Prostate gland (tissue), 2 donors: ENCODE measurements around the gene KRTAP2-2.

Source experiments
- CTCF ChIP-seq, 4 experiments: fragments of 200-600 bp in 2 of 4; fragments of 450-650 bp in 2 of 4; sonication (generic) in 2 of 4; IDR thresholded peaks; 1 replicate in 3 of 4; 2 replicates in 1 of 4; pipeline ENCODE4 v1.5.1; 2016 to 2019; ENCODE audit warnings: antibody characterized with exemption in 4 of 4, mild to moderate bottlenecking in 2 of 4, moderate library complexity in 2 of 4
- POLR2AphosphoS5 ChIP-seq: sonication (generic); formaldehyde crosslinking; IDR thresholded peaks from one replicate; pipeline ENCODE4 v1.6.1; 2017; ENCODE audit warnings: antibody characterized with exemption

DNA sequence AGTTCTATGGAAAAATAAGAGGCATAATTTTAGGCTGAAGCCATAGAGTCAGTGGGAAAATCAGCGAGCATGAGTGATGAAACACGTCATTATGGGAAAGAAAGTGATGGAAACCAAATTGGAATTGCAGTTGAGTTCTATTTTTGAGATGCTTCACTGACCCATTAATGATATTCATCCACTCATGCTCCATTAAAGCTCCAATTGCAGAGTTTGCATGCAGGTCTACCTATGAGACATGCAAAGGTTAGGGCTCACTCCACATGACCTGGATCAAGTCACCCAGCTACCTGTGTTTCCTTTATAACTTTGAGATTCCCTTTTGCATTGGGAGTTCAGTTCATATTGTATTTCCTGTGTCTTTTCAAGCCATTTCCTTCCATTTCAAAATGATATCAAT is 18.6 kb upstream of the KRTAP2-2 start:
- no peak for TF ChIP-seq POLR2AphosphoS5
- TF ChIP-seq CTCF (IDR thresholded peaks at IDR 0.05), result no peak
